Stomach (tissue), 19 donors: ENCODE results near the gene CABP2. TPM values are rescaled to one million over a fixed set of nuclear protein-coding genes. Genes with fewer than 3 reads are reported as not detected.

Experiments
- DNase-seq, 2 donors: peaks; one replicate each; pipeline versions ENCODE4 v3.0.0 to v3.0.0-alpha.2; 2013 to 2019
- H3K27ac ChIP-seq, 5 donors: fragments of 200-600 bp in 4 of 5; sonication (generic) in 4 of 5; one replicate each; pipeline ENCODE4 v1.5.1; 2013 to 2019; ENCODE audit warnings: mild to moderate bottlenecking in 1 of 5, moderate library complexity in 1 of 5
- H3K27me3 ChIP-seq, 3 donors: fragments of 200-600 bp; sonication (generic); one replicate each; pipeline ENCODE4 v1.5.1; 2017 to 2019; ENCODE audit warnings: mixed run types in 1 of 3
- H3K36me3 ChIP-seq, 4 donors: fragments of 200-600 bp; sonication (generic); 1 replicate in 3 of 4; 2 replicates in 1 of 4; pipeline ENCODE4 v1.5.1; 2016 to 2019
- H3K4me1 ChIP-seq, 4 donors: fragments of 200-600 bp; sonication (generic); one replicate each; pipeline ENCODE4 v1.5.1; 2016 to 2019
- H3K4me3 ChIP-seq, 4 donors: fragments of 200-600 bp; sonication (generic) in 3 of 4; one replicate each; pipeline ENCODE4 v1.5.1; 2016 to 2019; ENCODE audit warnings: mild to moderate bottlenecking in 1 of 4
- H3K9me3 ChIP-seq, 4 donors: fragments of 200-600 bp; sonication (generic); one replicate each; pipeline ENCODE4 v1.5.1; 2016 to 2019
- EP300 ChIP-seq: sonication (generic); formaldehyde crosslinking; IDR thresholded peaks from one replicate; pipeline ENCODE4 v1.6.1; 2017; ENCODE audit warnings: antibody characterized with exemption
- POLR2A ChIP-seq, 4 donors: fragments of 450-650 bp; IDR thresholded peaks; one replicate each; pipeline ENCODE4 v1.6.1; 2016; ENCODE audit warnings: antibody characterized with exemption in 4 of 4, control low read depth in 2 of 4, mild to moderate bottlenecking in 1 of 4, moderate library complexity in 1 of 4
- POLR2AphosphoS5 ChIP-seq, 3 donors: sonication (generic); formaldehyde crosslinking; IDR thresholded peaks; one replicate each; pipeline ENCODE4 v1.6.1; 2016; ENCODE audit warnings: antibody characterized with exemption in 3 of 3
- WGBS, 5 donors: extraction: QIAGEN DNeasy Blood & Tissue Kit in 3 of 5; methylation state at CpG; one replicate each; pipeline versions ENCODE4 v1.1.5 to v1.1.7; 2013 to 2018; 5-methylcytosine and 5-hydroxymethylcytosine counted together
- intact Hi-C: fragments of 100-400 bp; cut with DNase I; formaldehyde crosslinking; loops from one replicate; pipeline ENCODE4 v1.15.1; 2023; ENCODE audit warnings: low total_unique reads
- long read RNA-seq, 10 donors: transcript quantifications; one replicate each; lab custom pipeline, GENCODE V29; 2026
- polyA plus RNA-seq, 3 donors: library from polyadenylated mRNA; stranded (reverse); fragments of 200-250 nt; gene quantifications; one replicate each; pipeline ENCODE4 v1.2.3, GENCODE V29; 2013
- total RNA-seq, 5 donors: library from RNA; depleted of rRNA; stranded (reverse); fragments of >200 nt; gene quantifications; one replicate each; pipeline versions ENCODE4 v1.1.0 to v1.2.3, GENCODE V29; 2014 to 2016
- TF ChIP-seq, protein P1 (sequence below), 7 experiments: fragments of 450-650 bp in 4 of 7; fragments of 200-600 bp in 3 of 7; sonication (generic) in 3 of 7; IDR thresholded peaks; one replicate each; pipeline ENCODE4 v1.5.1; 2016 to 2019; ENCODE audit warnings: antibody characterized with exemption in 7 of 7, control low read depth in 2 of 7, mild to moderate bottlenecking in 1 of 7
- donor health status: healthy with polysubstance abuse.
- donor health status: Bipolar disorder and iron deficiency.
- donor health status: healthy.

The CABP2 gene
- total RNA-seq: not detected
- not detected for polyA plus RNA-seq
- long read RNA-seq, donor 1: 0 reads
- long read RNA-seq, donor 2, partial matches to known transcripts: 431 of 1,017 reads
- long read RNA-seq, donor 2, other reads (novel, unspliced or antisense): 586 of 1,017 reads
- long read RNA-seq, donor 3: 0 reads
- long read RNA-seq, donor 4: 0 reads
- long read RNA-seq, donor 5: 0 reads
- long read RNA-seq, donor 6: 0 reads
- long read RNA-seq, donor 7: 0 reads
- long read RNA-seq, donor 8: 0 reads
- long read RNA-seq, donor 9: 0 reads
- long read RNA-seq, donor 10: 0 reads

GRCh38 chr11:67522844-67523555 is at the start of gene CABP2:
TSS of gene CABP2 (minus strand) at chr11:67523446. CDS start at chr11:67523326, 120 bp downstream.
- no peaks in the 10 kb centered on the region for H3K4me1 ChIP-seq
- H3K36me3 ChIP-seq: no peaks in the 10 kb centered on the region
- no peak for DNase-seq
- no peak for TF ChIP-seq POLR2AphosphoS5 (IDR thresholded peaks at IDR 0.05)
- TF ChIP-seq POLR2A (IDR thresholded peaks at IDR 0.05): no peak
- no peak for TF ChIP-seq EP300
- TF ChIP-seq, protein P1, sequence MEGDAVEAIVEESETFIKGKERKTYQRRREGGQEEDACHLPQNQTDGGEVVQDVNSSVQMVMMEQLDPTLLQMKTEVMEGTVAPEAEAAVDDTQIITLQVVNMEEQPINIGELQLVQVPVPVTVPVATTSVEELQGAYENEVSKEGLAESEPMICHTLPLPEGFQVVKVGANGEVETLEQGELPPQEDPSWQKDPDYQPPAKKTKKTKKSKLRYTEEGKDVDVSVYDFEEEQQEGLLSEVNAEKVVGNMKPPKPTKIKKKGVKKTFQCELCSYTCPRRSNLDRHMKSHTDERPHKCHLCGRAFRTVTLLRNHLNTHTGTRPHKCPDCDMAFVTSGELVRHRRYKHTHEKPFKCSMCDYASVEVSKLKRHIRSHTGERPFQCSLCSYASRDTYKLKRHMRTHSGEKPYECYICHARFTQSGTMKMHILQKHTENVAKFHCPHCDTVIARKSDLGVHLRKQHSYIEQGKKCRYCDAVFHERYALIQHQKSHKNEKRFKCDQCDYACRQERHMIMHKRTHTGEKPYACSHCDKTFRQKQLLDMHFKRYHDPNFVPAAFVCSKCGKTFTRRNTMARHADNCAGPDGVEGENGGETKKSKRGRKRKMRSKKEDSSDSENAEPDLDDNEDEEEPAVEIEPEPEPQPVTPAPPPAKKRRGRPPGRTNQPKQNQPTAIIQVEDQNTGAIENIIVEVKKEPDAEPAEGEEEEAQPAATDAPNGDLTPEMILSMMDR (IDR thresholded peaks at IDR 0.05): no peak
- H3K4me3 ChIP-seq: no peak within 1 kb of the TSS
- H3K27me3 ChIP-seq: peaks cover 0 to 31% (median 0%) of the 10 kb centered on the region in 3 donors
- intact Hi-C loops: no loop called here
- no peaks in the 10 kb centered on the region for H3K9me3 ChIP-seq
- WGBS, 5 donors: 76 to 84% (median 80%) methylated on average over 13 to 23 of the region's 23 CpGs
- H3K27ac ChIP-seq: no peak within 1 kb of the TSS

DNA sequence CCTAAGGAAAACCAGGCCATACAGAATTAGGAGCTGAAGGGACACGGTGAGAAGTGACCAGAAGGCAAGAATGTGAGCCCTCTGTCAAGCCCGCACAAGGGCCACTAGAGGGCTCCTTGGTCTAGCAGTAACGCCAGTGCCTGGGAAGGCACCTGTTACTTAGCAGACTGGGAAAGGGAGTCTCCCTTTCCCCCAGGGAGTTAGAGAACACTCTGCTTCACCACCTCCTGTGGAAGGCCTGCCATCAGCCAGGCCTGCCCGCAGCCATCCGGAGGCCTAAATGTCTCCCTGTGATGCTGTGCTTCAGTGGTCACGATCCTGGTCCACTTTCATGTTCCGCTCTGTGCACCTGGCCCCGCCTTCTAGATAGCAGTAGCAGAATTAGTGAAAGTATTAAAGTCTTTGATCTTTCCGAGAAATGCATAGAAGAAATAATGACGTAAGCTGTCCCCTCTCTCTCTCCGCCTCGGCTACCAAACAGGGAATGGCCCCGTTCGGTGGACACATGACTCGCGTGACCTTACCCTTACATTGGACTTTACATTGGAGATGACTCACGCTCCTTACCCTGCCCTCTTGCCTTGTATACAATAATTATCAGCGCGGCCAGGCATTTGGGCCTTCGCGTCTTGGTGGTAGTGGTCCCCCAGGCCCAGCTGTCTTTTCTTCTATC is 49.6 kb upstream of the CABP2 start:
- peaks cover 0 to 27% (median 0%) of the 10 kb centered on the region in 3 donors for H3K27me3 ChIP-seq

DNA sequence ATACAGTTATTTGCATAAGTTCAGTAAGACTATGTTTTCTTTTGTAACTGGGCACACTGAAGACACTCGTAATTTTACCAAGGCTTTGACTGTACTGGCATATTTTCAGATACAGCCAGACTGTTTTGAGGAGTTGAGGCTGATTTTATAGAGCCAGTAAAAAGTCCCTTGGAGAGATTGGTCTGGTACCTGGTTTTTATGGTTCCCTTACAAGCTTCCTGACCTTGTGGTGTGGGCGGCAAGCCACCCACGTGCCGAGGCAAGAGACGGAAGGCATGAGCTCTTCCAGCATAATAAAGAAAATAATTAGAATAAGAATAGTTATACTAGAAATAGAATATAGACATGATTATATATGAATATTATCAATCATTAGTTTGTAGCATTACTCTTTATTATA is 49.1 kb upstream of the CABP2 start:
- intact Hi-C loops: no loop called here
- H3K27ac ChIP-seq: no peak overlapping the region

More for the DNA sequence above, 49.6 kb upstream of the CABP2 start:
- intact Hi-C loops: no loop called here
- Histone ChIP-seq H3K36me3 (no peaks in the 10 kb centered on the region), H3K9me3 (no peaks in the 10 kb centered on the region), H3K27ac (peak overlapping the region in 1 of 5 donors; percentile 15), H3K4me1 (peaks cover 0 to 7% (median 5%) of the 10 kb centered on the region in 4 donors), H3K4me3 (peak overlapping the region in 1 of 4 donors; percentile 13)
- peak; percentile 79 to 84 for DNase-seq
- TF ChIP-seq, protein P1 (IDR thresholded peaks at IDR 0.05): peak in 5 of 7 experiments; percentile 63 to 76 (median 69)
- TF ChIP-seq POLR2A (IDR thresholded peaks at IDR 0.05) (no peak), EP300 (no peak), POLR2AphosphoS5 (IDR thresholded peaks at IDR 0.05) (peak in 1 of 3 donors; percentile 60)
- WGBS, 5 donors: 26 to 40% (median 38%) methylated on average over 21 of the region's 21 CpGs

More for the DNA sequence above, 49.1 kb upstream of the CABP2 start:
- peaks cover 0 to 6% (median 2%) of the 10 kb centered on the region in 4 donors for H3K4me1 ChIP-seq
- DNase-seq: no peak
- no peaks in the 10 kb centered on the region for H3K9me3 ChIP-seq
- no peaks in the 10 kb centered on the region for H3K36me3 ChIP-seq
- H3K4me3 ChIP-seq: no peak overlapping the region
- peaks cover 0 to 21% (median 0%) of the 10 kb centered on the region in 3 donors for H3K27me3 ChIP-seq
- WGBS, 5 donors: 16 to 31% (median 24%) methylated on average over 5 of the region's 5 CpGs
- TF ChIP-seq POLR2A (IDR thresholded peaks at IDR 0.05) (no peak), POLR2AphosphoS5 (IDR thresholded peaks at IDR 0.05) (no peak), EP300 (no peak)
- TF ChIP-seq, protein P1 (IDR thresholded peaks at IDR 0.05): no peak
